K562 (cell line): ENCODE measurements around the gene LMNTD2. TPM values are rescaled to one million over a fixed set of nuclear protein-coding genes. Genes with fewer than 3 reads are reported as not detected.

Experiments used
- ATAC-seq: fragments of 200-7000 bp; cut with Tn5 transposase; 3 replicates; pipeline ENCODE4 v1.9.1; 2020; ENCODE audit warnings: moderate library complexity
- BruUV-seq: library from RNA; stranded (reverse); fragments of 400-500 nt; replicated peaks from 2 replicates; lab custom pipeline; 2021; lab: Mats Ljungman, UMichigan
- CTCF ChIA-PET: fragments of 300-600 bp; formaldehyde crosslinking; extraction: SDS; loops from one replicate; lab custom pipeline; 2021; ENCODE audit warnings: low intra/inter-chr PET ratio; lab: Yijun Ruan, JAX
- POLR2A ChIA-PET: fragments of 300-600, 350-650 bp; sonication (Branson Sonifier 250); formaldehyde crosslinking; extraction: SDS; loops from one replicate; lab custom pipeline; 2021; ENCODE audit warnings: antibody characterized with exemption, inconsistent platforms; lab: Yijun Ruan, JAX
- DNase-seq, 4 experiments: peaks; one replicate each; pipeline versions ENCODE4 v3.0.0 to v3.0.0-alpha.2; 2011 to 2018; ENCODE audit warnings: low spot score in 3 of 4, mixed read lengths in 3 of 4; ENCODE audit errors: extremely low read depth in 1 of 4
- FAIRE-seq: peaks from 2 replicates; lab custom pipeline; 2011; peaks lifted over from hg19 to GRCh38; lab: Jason Lieb, UNC
- H2AFZ ChIP-seq: 2 replicates; pipeline ENCODE4 v1.6.0; 2011; ENCODE audit warnings: low read depth, low read length, control low read depth, inconsistent platforms
- H3K27ac ChIP-seq: fragments of 200-600 bp; 3 replicates; pipeline ENCODE4 v1.8.0; 2011; ENCODE audit warnings: low read depth, mild to moderate bottlenecking, control low read depth, inconsistent platforms, low read length, moderate library complexity, mixed read lengths; ENCODE audit errors: extremely low read depth
- H3K27me3 ChIP-seq, 2 experiments: fragments of 300-600 bp in 1 of 2; 2 replicates in 1 of 2; 3 replicates in 1 of 2; pipeline versions ENCODE4 v1.6.0 to v1.8.0; 2011; ENCODE audit warnings: inconsistent platforms in 2 of 2, low read length in 2 of 2, mild to moderate bottlenecking in 1 of 2, mixed read lengths in 1 of 2, moderate library complexity in 1 of 2; ENCODE audit not compliant: control insufficient read depth in 2 of 2, insufficient read depth in 2 of 2
- H3K36me3 ChIP-seq: fragments of 300-600 bp; 3 replicates; pipeline ENCODE4 v1.8.0; 2011; ENCODE audit warnings: mild to moderate bottlenecking, low read length, inconsistent platforms; ENCODE audit not compliant: control insufficient read depth, insufficient read depth
- H3K4me1 ChIP-seq, 2 experiments: fragments of 200-600 bp in 1 of 2; replicated peaks in 1 of 2; 2 replicates in 1 of 2; 3 replicates in 1 of 2; pipeline versions ENCODE4 v1.5.1 to v1.8.0; 2011; ENCODE audit warnings: inconsistent platforms in 2 of 2, low read length in 2 of 2, mild to moderate bottlenecking in 1 of 2, mixed read lengths in 1 of 2, moderate library complexity in 1 of 2; ENCODE audit not compliant: control insufficient read depth in 2 of 2, insufficient read depth in 2 of 2
- H3K4me2 ChIP-seq: 2 replicates; pipeline ENCODE4 v1.6.1; 2011; ENCODE audit warnings: low read length, control low read depth, inconsistent platforms, mixed read lengths; ENCODE audit not compliant: insufficient read depth
- H3K4me3 ChIP-seq: fragments of 200-600 bp; sonication (generic), shearing (Covaris generic); 2 replicates; pipeline ENCODE4 v1.5.1; 2016; ENCODE audit warnings: control low read depth, inconsistent platforms
- H3K79me2 ChIP-seq: fragments of 200-600 bp; 3 replicates; pipeline ENCODE4 v1.8.0; 2011; ENCODE audit warnings: low read length, inconsistent platforms; ENCODE audit not compliant: control insufficient read depth, insufficient read depth
- H3K9ac ChIP-seq, 2 experiments: 2 replicates each; pipeline versions ENCODE4 v1.6.0 to v1.6.1; 2011; ENCODE audit warnings: low read depth in 2 of 2, low read length in 2 of 2, control low read depth in 1 of 2, inconsistent platforms in 1 of 2, mild to moderate bottlenecking in 1 of 2, mixed read lengths in 1 of 2; ENCODE audit not compliant: insufficient read depth in 1 of 2
- H3K9me1 ChIP-seq: one replicate; pipeline ENCODE4 v1.6.0; 2011; ENCODE audit warnings: inconsistent platforms, mild to moderate bottlenecking, low read length, moderate library complexity; ENCODE audit not compliant: control insufficient read depth, insufficient read depth
- H3K9me3 ChIP-seq: replicated peaks from 2 replicates; pipeline ENCODE4 v1.5.1; 2011; ENCODE audit warnings: low read depth, low read length, inconsistent platforms; ENCODE audit not compliant: control insufficient read depth, insufficient read depth
- H4K20me1 ChIP-seq: replicated peaks from 2 replicates; pipeline ENCODE4 v1.6.1; 2011; ENCODE audit warnings: low read length, inconsistent platforms, mixed read lengths; ENCODE audit not compliant: control insufficient read depth, insufficient read depth
- CBX2 ChIP-seq: fragments of 200-600 bp; sonication (generic); IDR thresholded peaks from one replicate; pipeline ENCODE4 v1.6.1; 2012; ENCODE audit warnings: mild to moderate bottlenecking, low read length, inconsistent platforms; ENCODE audit not compliant: insufficient read depth, poor library complexity, severe bottlenecking
- CTBP1 ChIP-seq: fragments of 450-650 bp; IDR thresholded peaks from 2 replicates; pipeline ENCODE4 v1.6.1; 2016; ENCODE audit warnings: borderline replicate concordance
- KAT7 ChIP-seq: sonication (generic); formaldehyde crosslinking; IDR thresholded peaks from 2 replicates; pipeline ENCODE4 v1.8.0; 2022; ENCODE audit warnings: missing genetic modification reagents, mild to moderate bottlenecking, borderline replicate concordance
- KLF13 ChIP-seq: fragments of 450-650 bp; IDR thresholded peaks from 2 replicates; pipeline ENCODE4 v1.6.1; 2016; ENCODE audit warnings: missing genetic modification characterization, low read depth, mild to moderate bottlenecking, missing compliant biosample characterization, moderate library complexity, borderline replicate concordance
- L3MBTL2 ChIP-seq: fragments of 450-650 bp; IDR thresholded peaks from 2 replicates; pipeline ENCODE4 v1.6.1; 2016; ENCODE audit warnings: mild to moderate bottlenecking, moderate library complexity
- NR0B1 ChIP-seq: fragments of 450-650 bp; IDR thresholded peaks from one replicate; pipeline ENCODE4 v1.6.1; 2018; ENCODE audit warnings: mild to moderate bottlenecking, moderate library complexity; ENCODE audit not compliant: partially characterized antibody
- PHF8 ChIP-seq: fragments of 200-600 bp; sonication (generic); IDR thresholded peaks from 2 replicates; pipeline ENCODE4 v1.6.1; 2012; ENCODE audit warnings: mixed run types, mild to moderate bottlenecking, inconsistent platforms, low read length, moderate library complexity, borderline replicate concordance
- SIN3A ChIP-seq, 2 experiments: fragments of 150-350 bp in 1 of 2; IDR thresholded peaks; 2 replicates each; pipeline ENCODE4 v1.6.1; 2011 to 2016; ENCODE audit warnings: borderline replicate concordance in 2 of 2, low read depth in 2 of 2, low read length in 2 of 2, mild to moderate bottlenecking in 2 of 2, moderate library complexity in 2 of 2; ENCODE audit not compliant: control insufficient read depth in 1 of 2
- SMARCE1 ChIP-seq: fragments of 450-650 bp; IDR thresholded peaks from 2 replicates; pipeline ENCODE4 v1.7.1; 2016; ENCODE audit warnings: mild to moderate bottlenecking
- USF2 ChIP-seq: sonication (generic); formaldehyde crosslinking; IDR thresholded peaks from 2 replicates; pipeline ENCODE4 v1.5.0; 2020; ENCODE audit warnings: missing genetic modification reagents
- ZBTB11 ChIP-seq, 3 experiments: fragments of 200-800 bp in 1 of 3; fragments of 250-450 bp in 1 of 3; fragments of 450-650 bp in 1 of 3; sonication (Bioruptor Pico) in 1 of 3; sonication (Bioruptor generic) in 1 of 3; formaldehyde crosslinking in 1 of 3; IDR thresholded peaks; 2 replicates each; pipeline versions ENCODE4 v1.6.1 to v1.8.0; 2016 to 2022; ENCODE audit warnings: mild to moderate bottlenecking in 2 of 3, missing genetic modification characterization in 2 of 3, missing compliant biosample characterization in 1 of 3, moderate library complexity in 1 of 3
- ZNF586 ChIP-seq: fragments of 450-650 bp; formaldehyde crosslinking; conservative IDR thresholded peaks from 2 replicates; pipeline ENCODE4 v1.4.0; 2020; ENCODE audit warnings: mild to moderate bottlenecking, moderate library complexity
- whole genome bisulfite sequencing: fragments of 100-300 bp; shearing (Covaris generic); methylation state at CpG from one replicate; pipeline ENCODE4 v1.1.6; 2016; ENCODE audit warnings: low coverage, mixed read lengths; ENCODE audit not compliant: insufficient coverage; ENCODE audit errors: missing lambda C conversion rate; 5-methylcytosine and 5-hydroxymethylcytosine counted together
- in situ Hi-C: fragments of 300-500 bp; cut with MboI; formaldehyde crosslinking; loops from 4 replicates; pipeline ENCODE4 v1.15.0; 2018; ENCODE audit warnings: inconsistent platforms, mixed read lengths
- intact Hi-C: fragments of 100-400 bp; cut with micrococcal nuclease; formaldehyde crosslinking; loops from 2 replicates; pipeline ENCODE4 v1.14.2; 2022
- polyA plus RNA-seq, 8 experiments: library from polyadenylated mRNA; depleted of rRNA in 4 of 8; stranded (reverse) in 5 of 8; unstranded in 3 of 8; fragments of >200 nt; fragmentation: Nextera tagmentation in 2 of 8; fragmentation: Illumina TruSeq in 1 of 8; extraction: Ambion mirVana in 2 of 8; extraction: Trizol in 1 of 8; gene quantifications; 2 replicates each; pipeline versions ENCODE4 v1.2.1 to v1.2.3, GENCODE V29; 2011 to 2014; ENCODE audit warnings: inconsistent platforms in 1 of 8, missing spikeins in 1 of 8
- total RNA-seq, 7 experiments: library from RNA; depleted of rRNA in 6 of 7; stranded (reverse); fragments of >200 nt in 6 of 7; fragmentation: Illumina TruSeq in 2 of 7; extraction: Trizol in 2 of 7; gene quantifications; 2 replicates each; pipeline versions ENCODE4 v1.2.1 to v1.2.3, GENCODE V29; 2011 to 2021; ENCODE audit warnings: low replicate concordance in 1 of 7
- TF ChIP-seq, protein P1 (sequence below): sonication (generic); formaldehyde crosslinking; IDR thresholded peaks from 2 replicates; pipeline ENCODE4 v1.8.1; 2022; ENCODE audit warnings: missing genetic modification reagents

The LMNTD2 gene
- total and polyA plus RNA-seq, 9 of the 15 experiments (the other 6 are each of a cell fraction or from before 2014, with no cell fraction given), result 0.48 to 4.2 (median 1.5) TPM; not detected in 3

DNA sequence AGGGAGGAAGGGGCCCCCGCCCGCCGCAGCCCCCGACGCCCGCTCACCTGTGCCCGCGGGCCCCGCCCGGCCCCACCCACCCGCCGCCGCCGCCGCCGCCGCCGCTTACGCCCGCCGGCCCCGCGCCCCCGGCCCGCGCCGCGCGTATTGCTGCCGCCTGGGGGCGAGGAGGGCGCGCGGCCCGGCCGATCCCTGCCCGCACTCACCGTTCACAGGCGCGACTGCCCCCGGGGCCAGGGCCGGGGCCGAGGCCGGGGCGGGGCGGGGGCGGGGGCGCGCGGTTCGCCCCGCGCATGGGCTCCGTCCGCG, 25.4 kb downstream of the LMNTD2 start:
- intact Hi-C loops, result no loop called here
- Histone ChIP-seq H3K27me3 (no peaks in the 10 kb centered on the region), H3K79me2 (peaks cover 17% of the 10 kb centered on the region), H3K9me1 (peaks cover 3% of the 10 kb centered on the region), H3K9ac (peak overlapping the region; percentile 78 to 95; a peak in 3 of 4 replicates), H3K27ac (peak overlapping the region; percentile 72; the same call in 1 of the 3 replicates), H2AFZ (no peak overlapping the region), H3K4me2 (peak overlapping the region; percentile 78; the same call in 1 of the 2 replicates), H3K36me3 (peaks cover 33% of the 10 kb centered on the region; the same call in 1 of the 3 replicates), H3K9me3 (no peaks in the 10 kb centered on the region), H4K20me1 (0 out of 2 replicates have a peak, but pooled peaks cover 4% of the 10 kb centered on the region), H3K4me3 (peak overlapping the region; percentile 78), H3K4me1 (peaks cover 22 to 78% of the 10 kb centered on the region in 2 experiments)
- ChIA-PET POLR2A (interaction anchor here (0.5 to 1.0 kb wide), 3 partner anchors 26 to 274 kb away, joined by 3 to 5 read pairs (median 4); no protein-coding TSS in a partner anchor), CTCF (interaction anchor here (0.6 kb wide), 1 partner anchor 33 kb away, joined by 5 read pairs; no protein-coding TSS in a partner anchor)
- under 1% methylated on average over 18 of the region's 56 CpGs for WGBS
- in situ Hi-C loops, result no loop called here
- FAIRE-seq (no peak), DNase-seq (no peak), ATAC-seq (no peak; the same call in 2 of the 3 replicates)
- no TSS peak for BruUV-seq
- no peak for TF ChIP-seq KLF13 (tag)
- TF ChIP-seq USF2, result no peak
- TF ChIP-seq ZBTB11 (CRISPR knock-in tag; IDR thresholded peaks at IDR 0.05), result 0 out of 6 replicates have a peak, but pooled peaks of 1 of the 3 experiments have one; percentile 4
- no peak for TF ChIP-seq CBX2
- TF ChIP-seq, protein P1, sequence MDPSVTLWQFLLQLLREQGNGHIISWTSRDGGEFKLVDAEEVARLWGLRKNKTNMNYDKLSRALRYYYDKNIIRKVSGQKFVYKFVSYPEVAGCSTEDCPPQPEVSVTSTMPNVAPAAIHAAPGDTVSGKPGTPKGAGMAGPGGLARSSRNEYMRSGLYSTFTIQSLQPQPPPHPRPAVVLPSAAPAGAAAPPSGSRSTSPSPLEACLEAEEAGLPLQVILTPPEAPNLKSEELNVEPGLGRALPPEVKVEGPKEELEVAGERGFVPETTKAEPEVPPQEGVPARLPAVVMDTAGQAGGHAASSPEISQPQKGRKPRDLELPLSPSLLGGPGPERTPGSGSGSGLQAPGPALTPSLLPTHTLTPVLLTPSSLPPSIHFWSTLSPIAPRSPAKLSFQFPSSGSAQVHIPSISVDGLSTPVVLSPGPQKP (CRISPR knock-in tag), result no peak
- TF ChIP-seq PHF8, result 0 out of 2 replicates have a peak, but pooled peaks have one; percentile 17
- 0 out of 2 replicates have a peak, but pooled peaks have one; percentile 35 for TF ChIP-seq KAT7 (CRISPR knock-in tag)
- peak in 1 of 2 experiments; percentile 31; a peak in 1 of 4 replicates for TF ChIP-seq SIN3A (IDR thresholded peaks at IDR 0.05; ENCODE audit: borderline replicate concordance in 2 of 2, control insufficient read depth in 1 of 2, low read depth in 2 of 2, low read length in 2 of 2)
- no peak for TF ChIP-seq CTBP1
- TF ChIP-seq L3MBTL2, result no peak
- TF ChIP-seq SMARCE1, result no peak
- no peak for TF ChIP-seq ZNF586 (CRISPR knock-in tag)
- TF ChIP-seq NR0B1, result no peak
